ENCODE measurements around the gene CD47.

Gene CD47

GRCh38 chr3:108029466-108029865, 61.4 kb downstream of the CD47 start:
- H3K4me3 ChIP-seq (ENCODE audit: low read depth, low read length) = no peak overlapping the region
- TF ChIP-seq CTCF (IDR thresholded peaks at IDR 0.05; ENCODE audit: low read depth, low read length) = no peak

GRCh38 chr3:108028896-108029295, 61.9 kb downstream of the CD47 start:
- H3K4me3 ChIP-seq (ENCODE audit: low read depth, low read length) = no peak overlapping the region
- no peak for TF ChIP-seq CTCF (IDR thresholded peaks at IDR 0.05; ENCODE audit: low read depth, low read length)

GRCh38 chr3:108025177-108025576, 65.7 kb downstream of the CD47 start:
- no peak for TF ChIP-seq CTCF (IDR thresholded peaks at IDR 0.05; ENCODE audit: low read depth, low read length)
- H3K4me3 ChIP-seq (ENCODE audit: low read depth, low read length) = no peak overlapping the region

GRCh38 chr3:108024146-108024850, 66.5 kb downstream of the CD47 start:
- no peak overlapping the region for H3K4me3 ChIP-seq (ENCODE audit: low read depth, low read length)
- no peak for TF ChIP-seq CTCF (IDR thresholded peaks at IDR 0.05; ENCODE audit: low read depth, low read length)

GRCh38 chr3:108022256-108023150, 68.3 kb downstream of the CD47 start:
- H3K4me3 ChIP-seq (ENCODE audit: low read depth, low read length) = no peak overlapping the region
- TF ChIP-seq CTCF (IDR thresholded peaks at IDR 0.05; ENCODE audit: low read depth, low read length) = no peak

- H3K4me3 ChIP-seq (ENCODE audit: low read depth, low read length) = no peak overlapping the region
- no peak for TF ChIP-seq CTCF (IDR thresholded peaks at IDR 0.05; ENCODE audit: low read depth, low read length)
These were observed 69.3 kb downstream of the CD47 start for GRCh38 chr3:108021533-108021932.

- H3K4me3 ChIP-seq (ENCODE audit: low read depth, low read length) = no peak overlapping the region
- TF ChIP-seq CTCF (IDR thresholded peaks at IDR 0.05; ENCODE audit: low read depth, low read length) = no peak
These were observed 69.7 kb downstream of the CD47 start for GRCh38 chr3:108021131-108021530.
